ENCODE results near the gene FRAT1. TPM values are rescaled to one million over a fixed set of nuclear protein-coding genes. Genes with fewer than 3 reads are reported as not detected.

Gene FRAT1
- total and polyA plus RNA-seq, 4 experiments from 2014 or later: 9.0 to 21.8 (median 16.4) TPM

DNA sequence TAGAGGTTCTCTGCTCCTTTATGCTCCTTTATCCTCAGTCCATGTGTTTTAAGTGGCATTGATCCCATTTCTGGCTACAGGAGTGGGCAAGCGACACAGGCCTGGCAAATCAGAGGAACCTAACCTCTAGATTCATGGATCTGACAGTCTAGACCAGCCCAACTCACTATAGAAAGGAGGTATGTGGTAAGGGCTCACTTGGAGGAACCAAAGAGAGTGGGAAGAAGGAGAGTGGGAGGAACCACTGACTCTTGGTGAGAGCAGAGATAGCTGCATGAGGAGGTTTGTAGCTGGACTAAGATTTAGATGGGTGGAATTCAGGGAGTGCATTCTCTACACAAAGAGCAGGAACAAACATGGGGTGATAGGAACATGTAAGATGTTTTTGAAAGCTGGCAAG is 11.6 kb upstream of the FRAT1 start:
- Histone ChIP-seq H3K4me3 (ENCODE audit: low read length in 2 of 2) (no peak overlapping the region), H3K9me3 (ENCODE audit: control insufficient read depth in 1 of 2, low read length in 2 of 2) (no peaks in the 10 kb centered on the region), H3K36me3 (ENCODE audit: insufficient read depth, low read length) (no peaks in the 10 kb centered on the region), H3K27me3 (ENCODE audit: insufficient read depth, low read length) (no peaks in the 10 kb centered on the region), H3K4me1 (ENCODE audit: insufficient read depth, low read length) (no peaks in the 10 kb centered on the region), H3K27ac (ENCODE audit: low read depth, low read length) (no peak overlapping the region)
- Mint-ChIP-seq H3K27me3 (no peaks in the 10 kb centered on the region), H3K9me3 (no peaks in the 10 kb centered on the region), H3K27ac (no peak overlapping the region), H3K4me1 (no peaks in the 10 kb centered on the region), H3K4me3 (peak overlapping the region in 1 of 8 donors; percentile 35), H3K36me3 (no peaks in the 10 kb centered on the region)
- POLR2A ChIA-PET (ENCODE audit: partially characterized antibody): interaction anchor here (1.4 kb wide), 1 partner anchor 15 kb away, joined by 3 read pairs; no protein-coding TSS in a partner anchor
- intact Hi-C loops (cut with micrococcal nuclease): no loop called here
- DNase-seq: no peak
- CTCF ChIA-PET (ENCODE audit: partially characterized antibody): interaction anchor here (3.0 kb wide), 1 partner anchor 29 kb away, joined by 9 read pairs; no protein-coding TSS in a partner anchor

DNA sequence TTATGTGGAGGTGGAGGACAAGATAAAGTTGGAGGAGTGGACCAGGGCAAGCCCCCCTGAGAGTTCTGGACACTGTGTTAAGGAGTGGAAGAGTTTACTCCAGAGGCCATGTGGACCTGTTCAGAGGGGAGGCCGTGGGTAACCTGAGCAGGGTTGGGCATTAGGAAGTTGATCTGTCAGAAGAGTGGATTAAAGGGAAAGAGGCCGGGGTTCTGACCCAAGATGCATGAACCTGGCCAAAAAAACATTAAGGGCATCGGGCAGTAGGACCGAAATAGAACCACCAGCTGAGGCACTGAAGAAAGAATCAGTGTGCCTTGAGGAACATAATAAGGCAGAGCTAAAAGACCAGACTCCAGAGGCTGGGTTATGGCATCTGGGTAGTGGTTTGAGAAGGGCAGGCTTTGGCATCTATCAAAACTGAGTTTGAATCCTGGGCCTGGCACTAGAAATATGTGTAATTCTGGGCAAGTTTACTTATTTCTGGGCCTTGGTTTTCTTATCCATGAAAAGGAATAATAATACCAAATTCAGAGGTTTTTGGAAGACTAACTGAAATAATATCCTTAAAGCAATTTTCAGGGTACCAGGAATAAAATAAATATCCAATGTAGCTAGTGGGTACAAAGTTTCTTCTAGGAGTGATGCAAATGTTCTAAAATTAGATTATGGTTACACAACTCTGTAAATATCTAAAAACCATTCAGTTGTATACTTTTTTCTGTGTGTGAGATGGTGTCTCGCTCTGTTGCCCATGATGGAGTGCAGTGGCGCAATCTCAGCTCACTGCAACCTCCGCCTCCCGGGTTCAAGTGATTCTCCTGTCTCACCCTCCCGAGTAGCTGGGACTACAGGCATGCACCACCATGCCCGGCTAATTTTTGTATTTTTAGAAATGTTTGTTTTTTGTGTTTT is 10.9 kb upstream of the FRAT1 start:
- POLR2A ChIA-PET (ENCODE audit: partially characterized antibody): interaction anchor here (1.2 to 1.4 kb wide), 2 partner anchors 11 to 16 kb away, joined by 3 to 5 read pairs; partner anchors contain the start of gene FRAT1
- intact Hi-C loops (cut with micrococcal nuclease): no loop called here
- Mint-ChIP-seq H3K4me1 (no peaks in the 10 kb centered on the region), H3K27me3 (no peaks in the 10 kb centered on the region), H3K9me3 (no peaks in the 10 kb centered on the region), H3K36me3 (no peaks in the 10 kb centered on the region), H3K27ac (peak overlapping the region in 2 of 7 donors; percentile 8 to 20), H3K4me3 (peak overlapping the region in 1 of 8 donors; percentile 35)
- Histone ChIP-seq H3K9me3 (ENCODE audit: control insufficient read depth in 1 of 2, low read length in 2 of 2) (no peaks in the 10 kb centered on the region), H3K27me3 (ENCODE audit: insufficient read depth, low read length) (no peaks in the 10 kb centered on the region), H3K4me1 (ENCODE audit: insufficient read depth, low read length) (no peaks in the 10 kb centered on the region), H3K36me3 (ENCODE audit: insufficient read depth, low read length) (no peaks in the 10 kb centered on the region), H3K27ac (ENCODE audit: low read depth, low read length) (no peak overlapping the region), H3K4me3 (ENCODE audit: low read length in 2 of 2) (no peak overlapping the region)
- CTCF ChIA-PET (ENCODE audit: partially characterized antibody): interaction anchor here (3.0 kb wide), 1 partner anchor 30 kb away, joined by 9 read pairs; no protein-coding TSS in a partner anchor
- DNase-seq: no peak

DNA sequence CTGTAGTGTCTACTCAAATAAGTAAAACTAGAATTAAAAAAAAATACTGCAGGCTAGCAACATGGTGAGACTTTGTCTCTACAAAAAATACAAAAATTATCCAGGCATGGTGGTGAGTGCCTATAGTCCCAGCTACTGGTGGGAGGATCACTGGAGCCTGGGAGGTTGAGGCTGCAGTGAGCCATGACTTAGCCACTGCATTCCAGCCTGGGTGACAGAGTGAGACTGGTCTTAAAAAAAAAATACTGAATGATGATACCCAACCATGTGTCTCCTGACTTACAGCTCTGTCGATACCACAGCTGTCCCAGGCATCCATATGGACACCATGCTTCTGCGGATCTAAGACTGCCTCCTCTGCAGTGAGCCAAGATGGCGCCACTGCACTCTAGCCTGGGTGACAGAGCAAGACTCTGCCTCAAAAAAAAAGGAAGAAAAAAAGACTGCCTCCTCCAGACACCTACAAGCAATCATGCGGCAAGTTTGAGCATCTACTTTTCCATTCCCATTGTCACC is 7.9 kb upstream of the FRAT1 start:
- Histone ChIP-seq H3K4me3 (ENCODE audit: low read length in 2 of 2) (no peak overlapping the region), H3K27ac (ENCODE audit: low read depth, low read length) (no peak overlapping the region), H3K36me3 (ENCODE audit: insufficient read depth, low read length) (no peaks in the 10 kb centered on the region), H3K4me1 (ENCODE audit: insufficient read depth, low read length) (no peaks in the 10 kb centered on the region), H3K9me3 (ENCODE audit: control insufficient read depth in 1 of 2, low read length in 2 of 2) (no peaks in the 10 kb centered on the region), H3K27me3 (ENCODE audit: insufficient read depth, low read length) (no peaks in the 10 kb centered on the region)
- Mint-ChIP-seq H3K27ac (no peak overlapping the region), H3K4me3 (peak overlapping the region in 1 of 8 donors; percentile 41), H3K27me3 (no peaks in the 10 kb centered on the region), H3K9me3 (peaks cover 0 to 1% (median 0%) of the 10 kb centered on the region in 8 donors), H3K4me1 (no peaks in the 10 kb centered on the region), H3K36me3 (no peaks in the 10 kb centered on the region)
- ChIA-PET POLR2A (ENCODE audit: partially characterized antibody) (no interaction called here), CTCF (ENCODE audit: partially characterized antibody) (no interaction called here)
- intact Hi-C loops (cut with micrococcal nuclease): loop anchor here (10.0 kb wide), 1 partner anchor 476 kb away; the partner anchor contains the start of gene LCOR
- no peak for DNase-seq

DNA sequence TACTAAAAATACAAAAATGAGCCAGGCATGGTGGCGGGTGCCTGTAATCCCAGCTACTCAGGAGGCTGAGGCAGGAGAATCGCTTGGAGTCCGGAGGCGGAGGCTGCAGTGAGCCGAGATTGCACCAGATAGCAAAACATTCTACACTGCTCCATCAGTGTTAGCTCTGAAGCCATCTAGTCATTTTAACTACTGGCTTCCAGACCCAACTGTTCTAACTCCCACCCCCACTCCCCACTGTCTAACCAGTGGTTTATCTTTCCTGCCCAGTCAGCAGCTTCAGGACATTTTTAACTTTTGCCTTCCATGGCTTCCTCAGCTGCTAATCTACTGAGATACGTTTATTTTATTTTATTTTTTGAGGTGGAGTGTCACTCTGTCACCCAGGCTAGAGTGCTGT is 6.2 kb upstream of the FRAT1 start:
- intact Hi-C loops (cut with micrococcal nuclease): loop anchor here (10.0 kb wide), 1 partner anchor 478 kb away; the partner anchor contains the start of gene LCOR
- Histone ChIP-seq H3K36me3 (ENCODE audit: insufficient read depth, low read length) (no peaks in the 10 kb centered on the region), H3K4me1 (ENCODE audit: insufficient read depth, low read length) (peaks cover 3% of the 10 kb centered on the region), H3K4me3 (ENCODE audit: low read length in 2 of 2) (no peak overlapping the region), H3K9me3 (ENCODE audit: control insufficient read depth in 1 of 2, low read length in 2 of 2) (no peaks in the 10 kb centered on the region), H3K27ac (ENCODE audit: low read depth, low read length) (no peak overlapping the region), H3K27me3 (ENCODE audit: insufficient read depth, low read length) (no peaks in the 10 kb centered on the region)
- Mint-ChIP-seq H3K36me3 (no peaks in the 10 kb centered on the region), H3K4me1 (peaks cover 0 to 5% (median under 1%) of the 10 kb centered on the region in 4 donors), H3K4me3 (no peak overlapping the region), H3K27me3 (no peaks in the 10 kb centered on the region), H3K9me3 (peaks cover 0 to 1% (median 0%) of the 10 kb centered on the region in 8 donors), H3K27ac (no peak overlapping the region)
- no peak for DNase-seq
- POLR2A ChIA-PET (ENCODE audit: partially characterized antibody): interaction anchor here (0.8 kb wide), 1 partner anchor 13 kb away, joined by 3 read pairs; no protein-coding TSS in a partner anchor
- CTCF ChIA-PET (ENCODE audit: partially characterized antibody): interaction anchor here (1.3 to 1.5 kb wide), 2 partner anchors 15 to 34 kb away, joined by 3 to 4 read pairs; no protein-coding TSS in a partner anchor

DNA sequence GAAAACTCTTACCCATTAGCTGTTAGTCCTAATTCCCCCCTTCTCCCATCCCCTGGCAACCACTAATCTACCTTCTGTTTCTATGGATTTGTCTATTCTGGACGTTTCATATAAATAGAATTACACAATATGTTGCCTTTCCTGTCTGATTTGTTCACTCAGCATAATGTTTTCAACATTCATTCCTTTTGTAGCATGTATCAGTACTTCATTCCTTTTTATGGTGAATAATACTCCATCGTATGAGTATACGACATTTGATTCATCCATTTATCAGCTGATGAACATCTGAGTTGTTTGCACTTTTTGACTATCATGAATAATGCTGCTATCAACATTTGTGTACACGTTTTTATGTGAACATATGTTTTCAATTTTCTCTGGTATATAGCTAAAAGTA is 4.4 kb upstream of the FRAT1 start:
- POLR2A ChIA-PET (ENCODE audit: partially characterized antibody): interaction anchor here (0.7 kb wide), 1 partner anchor 9 kb away, joined by 3 read pairs; no protein-coding TSS in a partner anchor
- Mint-ChIP-seq H3K9me3 (peaks cover 0 to 1% (median 0%) of the 10 kb centered on the region in 8 donors), H3K36me3 (peaks cover 0 to 7% of the 10 kb centered on the region in 2 donors), H3K4me3 (no peak overlapping the region), H3K4me1 (peaks cover 3 to 14% (median 8%) of the 10 kb centered on the region in 4 donors), H3K27me3 (peaks cover 0 to 3% of the 10 kb centered on the region in 2 donors), H3K27ac (no peak overlapping the region)
- CTCF ChIA-PET (ENCODE audit: partially characterized antibody): interaction anchor here (1.1 kb wide), 1 partner anchor 18 kb away, joined by 5 read pairs; no protein-coding TSS in a partner anchor
- intact Hi-C loops (cut with micrococcal nuclease): loop anchor here (10.0 kb wide), 1 partner anchor 480 kb away; the partner anchor contains the start of gene LCOR
- Histone ChIP-seq H3K4me3 (ENCODE audit: low read length in 2 of 2) (no peak overlapping the region), H3K27ac (ENCODE audit: low read depth, low read length) (no peak overlapping the region), H3K4me1 (ENCODE audit: insufficient read depth, low read length) (peaks cover 5% of the 10 kb centered on the region), H3K36me3 (ENCODE audit: insufficient read depth, low read length) (no peaks in the 10 kb centered on the region), H3K27me3 (ENCODE audit: insufficient read depth, low read length) (no peaks in the 10 kb centered on the region), H3K9me3 (ENCODE audit: control insufficient read depth in 1 of 2, low read length in 2 of 2) (no peaks in the 10 kb centered on the region)
- DNase-seq: no peak

DNA sequence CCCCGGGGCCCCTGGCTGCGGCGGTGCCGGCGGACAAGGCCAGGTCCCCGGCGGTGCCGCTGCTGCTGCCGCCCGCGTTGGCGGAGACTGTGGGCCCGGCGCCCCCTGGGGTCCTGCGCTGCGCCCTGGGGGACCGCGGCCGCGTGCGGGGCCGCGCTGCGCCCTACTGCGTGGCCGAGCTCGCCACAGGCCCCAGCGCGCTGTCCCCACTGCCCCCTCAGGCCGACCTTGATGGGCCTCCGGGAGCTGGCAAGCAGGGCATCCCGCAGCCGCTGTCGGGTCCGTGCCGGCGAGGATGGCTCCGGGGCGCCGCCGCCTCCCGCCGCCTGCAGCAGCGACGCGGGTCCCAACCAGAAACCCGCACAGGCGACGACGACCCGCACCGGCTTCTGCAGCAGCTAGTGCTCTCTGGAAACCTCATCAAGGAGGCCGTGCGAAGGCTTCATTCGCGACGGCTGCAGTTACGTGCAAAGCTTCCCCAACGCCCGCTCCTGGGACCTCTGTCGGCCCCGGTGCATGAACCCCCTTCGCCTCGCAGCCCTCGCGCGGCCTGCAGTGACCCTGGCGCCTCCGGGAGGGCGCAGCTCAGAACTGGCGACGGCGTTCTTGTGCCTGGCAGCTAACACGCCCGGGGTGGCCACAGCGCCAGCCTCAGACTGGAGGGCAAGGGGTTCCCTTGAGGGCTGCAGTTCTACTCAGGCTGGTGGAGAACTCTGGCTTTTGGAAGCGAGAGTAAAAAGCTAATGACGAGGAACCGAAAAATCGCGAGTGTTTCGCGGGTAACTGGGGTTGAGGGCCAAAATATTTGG is 804 bp downstream of the FRAT1 start:
- Histone ChIP-seq H3K4me1 (ENCODE audit: insufficient read depth, low read length) (peaks cover 21% of the 10 kb centered on the region), H3K9me3 (ENCODE audit: control insufficient read depth in 1 of 2, low read length in 2 of 2) (no peaks in the 10 kb centered on the region), H3K4me3 (ENCODE audit: low read length in 2 of 2) (peak overlapping the region; percentile 49 to 84), H3K36me3 (ENCODE audit: insufficient read depth, low read length) (no peaks in the 10 kb centered on the region), H3K27ac (ENCODE audit: low read depth, low read length) (peak overlapping the region; percentile 99), H3K27me3 (ENCODE audit: insufficient read depth, low read length) (no peaks in the 10 kb centered on the region)
- Mint-ChIP-seq H3K27ac (peak overlapping the region; percentile 93 to 96 (median 94)), H3K4me3 (peak overlapping the region; percentile 90 to 98 (median 92)), H3K4me1 (peaks cover 16 to 44% (median 31%) of the 10 kb centered on the region in 4 donors), H3K27me3 (peaks cover 0 to 3% of the 10 kb centered on the region in 2 donors), H3K36me3 (peaks cover 0 to 17% of the 10 kb centered on the region in 2 donors), H3K9me3 (peaks cover 0 to 1% (median 0%) of the 10 kb centered on the region in 8 donors)
- ChIA-PET CTCF (ENCODE audit: partially characterized antibody) (interaction anchor here (0.7 to 3.5 kb wide), 11 partner anchors 9 to 81 kb away, joined by 3 to 18 read pairs (median 5); partner anchors contain the start of genes ARHGAP19, FRAT2 and RRP12), POLR2A (ENCODE audit: partially characterized antibody) (interaction anchor here (0.5 to 7.6 kb wide), 21 partner anchors 11 to 1190 kb away, joined by 3 to 265 read pairs (median 5); partner anchors contain the start of genes ARHGAP19, AVPI1, FRAT2 and R3HCC1L)
- DNase-seq: peak; percentile 61 to 72 (median 67)
- intact Hi-C loops (cut with micrococcal nuclease): loop anchor here (1.0 to 10.0 kb wide), 6 partner anchors 14 to 485 kb away; partner anchors contain the start of genes ARHGAP19, FRAT2, LCOR and MMS19

Measured in CD4-positive, alpha-beta memory T cell (primary cell).